AG09319 (cell line): ENCODE results near the gene PKMYT1.

Source experiments
- DNase-seq: peaks from one replicate; pipeline ENCODE4 v3.0.0-alpha.2; 2010; ENCODE audit warnings: low read depth; ENCODE audit errors: extremely low read depth
- CTCF ChIP-seq: IDR thresholded peaks from 2 replicates; pipeline ENCODE4 v1.5.1; 2011; ENCODE audit warnings: low read depth, mild to moderate bottlenecking, inconsistent platforms, low read length, moderate library complexity

Gene PKMYT1

GRCh38 chr16:2927010-2927646, 53.1 kb downstream of the PKMYT1 start:
- peak; percentile 89 for TF ChIP-seq CTCF
- DNase-seq: peak; percentile 61

GRCh38 chr16:2926650-2926999, 53.6 kb downstream of the PKMYT1 start:
- no peak for DNase-seq
- no peak for TF ChIP-seq CTCF

- no peak for TF ChIP-seq CTCF
- DNase-seq: no peak
Observed at GRCh38 chr16:2925951-2926649, 54.1 kb downstream of the PKMYT1 start.

- DNase-seq: no peak
- no peak for TF ChIP-seq CTCF
Observed at GRCh38 chr16:2924901-2925755, 55.1 kb downstream of the PKMYT1 start.

- no peak for DNase-seq
- TF ChIP-seq CTCF: no peak
Observed at GRCh38 chr16:2923481-2923880, 56.8 kb downstream of the PKMYT1 start.
